HepG2 (cell line): Measurements from ENCODE around the gene MAP9.

Experiments
- CREB1 ChIP-seq, 2 experiments: fragments of 450-650 bp in 1 of 2; IDR thresholded peaks; 2 replicates each; pipeline ENCODE4 v1.6.1; 2016 to 2017; ENCODE audit warnings: control low read depth in 1 of 2, mild to moderate bottlenecking in 1 of 2, missing compliant biosample characterization in 1 of 2, missing genetic modification characterization in 1 of 2
- POLR2A ChIP-seq, 2 experiments: IDR thresholded peaks; 2 replicates each; pipeline ENCODE4 v1.6.1; 2011; ENCODE audit warnings: low read depth in 2 of 2, low read length in 2 of 2, mild to moderate bottlenecking in 1 of 2, moderate library complexity in 1 of 2; ENCODE audit not compliant: insufficient read depth in 1 of 2
- SP2 ChIP-seq: sonication (generic); formaldehyde crosslinking; IDR thresholded peaks from 2 replicates; pipeline ENCODE4 v1.5.1; 2020; ENCODE audit warnings: mild to moderate bottlenecking, missing genetic modification reagents
- TF ChIP-seq, protein P1 (sequence below): sonication (generic); formaldehyde crosslinking; conservative IDR thresholded peaks from 2 replicates; pipeline ENCODE4 v1.4.0; 2020; ENCODE audit warnings: missing genetic modification reagents

DNA sequence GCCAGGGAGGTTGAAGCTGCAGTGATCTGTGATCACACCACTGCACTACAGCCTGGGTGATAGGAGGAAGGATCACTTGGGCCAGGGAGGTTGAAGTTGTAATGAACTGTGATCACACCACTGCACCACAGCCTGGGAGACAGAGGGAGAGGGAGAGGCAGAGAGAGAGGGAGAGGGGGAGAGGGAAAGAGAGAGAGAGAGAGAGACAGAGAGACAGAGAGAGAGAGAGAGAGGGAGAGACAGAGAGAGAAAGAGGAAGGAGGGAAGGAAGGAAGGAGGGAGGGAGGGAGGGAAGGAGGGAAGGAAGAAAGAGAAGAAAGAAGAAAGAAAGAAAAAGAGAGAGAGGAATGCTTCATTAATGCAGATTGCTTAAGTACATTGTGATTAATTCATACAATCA is 15.2 kb upstream of the MAP9 start:
- TF ChIP-seq POLR2A (IDR thresholded peaks at IDR 0.05; ENCODE audit: insufficient read depth in 1 of 2, low read depth in 2 of 2, low read length in 2 of 2): no peak
- TF ChIP-seq CREB1 (IDR thresholded peaks at IDR 0.05): no peak
- TF ChIP-seq CREB1 (CRISPR knock-in tag; IDR thresholded peaks at IDR 0.05): no peak
- TF ChIP-seq, protein P1, sequence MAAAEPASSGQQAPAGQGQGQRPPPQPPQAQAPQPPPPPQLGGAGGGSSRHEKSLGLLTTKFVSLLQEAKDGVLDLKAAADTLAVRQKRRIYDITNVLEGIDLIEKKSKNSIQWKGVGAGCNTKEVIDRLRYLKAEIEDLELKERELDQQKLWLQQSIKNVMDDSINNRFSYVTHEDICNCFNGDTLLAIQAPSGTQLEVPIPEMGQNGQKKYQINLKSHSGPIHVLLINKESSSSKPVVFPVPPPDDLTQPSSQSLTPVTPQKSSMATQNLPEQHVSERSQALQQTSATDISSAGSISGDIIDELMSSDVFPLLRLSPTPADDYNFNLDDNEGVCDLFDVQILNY: no peak
- no peak for TF ChIP-seq SP2
